HS-27A (cell line): Measurements from ENCODE around the gene PKNOX1.
"Not testable (repeated sequence)": the region's sequence is repeated elsewhere in the genome, so short reads cannot be mapped to it uniquely, and the experiment has no call there.

Experiments used
- DNase-seq: peaks from one replicate; pipeline ENCODE4 v3.0.0-alpha.2; 2012; ENCODE audit warnings: low read depth, missing footprints

PKNOX1 gene

DNA sequence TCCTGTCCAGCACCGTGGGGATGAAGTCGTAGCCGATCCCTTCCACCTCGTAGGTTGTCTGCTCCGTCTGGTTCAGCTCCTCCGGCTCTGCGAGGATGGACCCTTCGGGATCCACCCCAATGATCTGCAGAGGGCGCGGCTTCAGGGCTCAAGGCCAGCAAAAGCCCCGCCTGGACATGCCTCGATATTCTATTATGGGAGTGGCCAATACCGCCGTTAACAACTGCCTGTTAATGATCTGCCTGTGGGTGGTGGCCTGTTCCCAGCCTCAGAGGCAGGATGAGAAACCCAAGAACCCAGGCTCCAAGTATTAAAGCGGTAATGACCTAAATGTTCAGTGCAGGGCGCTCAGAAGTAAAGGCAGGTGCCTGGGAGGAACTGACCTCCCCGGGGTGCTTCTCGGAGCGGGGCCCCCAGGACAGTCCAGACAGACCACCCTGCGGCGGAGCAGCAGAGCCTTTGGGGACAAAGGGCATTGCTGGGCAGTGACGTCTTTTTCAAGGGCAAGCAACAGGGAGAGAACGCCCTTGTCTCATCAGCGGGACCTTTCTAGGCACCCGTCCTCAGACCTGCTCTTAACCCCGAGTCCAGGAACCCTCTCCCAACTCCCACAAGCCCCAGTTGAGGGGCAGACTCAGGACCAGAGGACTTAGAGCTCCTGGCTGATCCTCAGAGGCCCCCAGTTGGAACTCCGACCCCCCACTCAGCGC lies 88.7 kb downstream of the PKNOX1 start:
- not testable (repeated sequence) for DNase-seq

DNA sequence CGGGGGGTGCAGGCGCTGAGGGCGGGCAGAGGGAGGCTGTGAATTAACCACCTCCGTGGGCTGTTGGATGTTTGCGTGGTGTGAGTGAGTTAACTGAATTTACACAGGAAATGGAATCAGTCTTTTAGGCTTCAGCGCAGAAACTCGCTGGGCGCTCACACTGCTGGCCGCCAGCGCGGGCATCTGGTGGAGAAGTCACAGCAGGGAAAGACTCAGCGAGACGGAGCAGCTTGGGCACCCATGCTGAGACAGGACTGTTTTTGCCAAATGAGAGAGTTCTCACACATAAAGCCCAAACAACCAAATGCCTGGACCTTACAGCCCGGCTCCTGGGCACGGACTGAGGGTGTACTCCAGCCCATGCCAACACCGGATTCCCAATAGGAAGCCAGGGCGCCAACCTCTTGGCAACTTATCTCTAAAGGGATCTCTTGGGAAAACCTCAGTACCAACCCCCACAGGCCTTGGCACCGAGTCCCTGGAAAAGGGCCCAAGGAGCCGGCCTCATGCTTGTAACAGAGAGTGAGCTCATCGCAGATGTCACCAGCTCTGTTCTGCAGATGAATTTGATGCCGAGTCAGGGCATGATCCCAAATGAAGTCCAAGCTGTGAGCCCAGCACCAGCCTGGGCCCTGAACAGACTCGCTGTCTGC lies 90.0 kb downstream of the PKNOX1 start:
- not testable (repeated sequence) for DNase-seq

DNA sequence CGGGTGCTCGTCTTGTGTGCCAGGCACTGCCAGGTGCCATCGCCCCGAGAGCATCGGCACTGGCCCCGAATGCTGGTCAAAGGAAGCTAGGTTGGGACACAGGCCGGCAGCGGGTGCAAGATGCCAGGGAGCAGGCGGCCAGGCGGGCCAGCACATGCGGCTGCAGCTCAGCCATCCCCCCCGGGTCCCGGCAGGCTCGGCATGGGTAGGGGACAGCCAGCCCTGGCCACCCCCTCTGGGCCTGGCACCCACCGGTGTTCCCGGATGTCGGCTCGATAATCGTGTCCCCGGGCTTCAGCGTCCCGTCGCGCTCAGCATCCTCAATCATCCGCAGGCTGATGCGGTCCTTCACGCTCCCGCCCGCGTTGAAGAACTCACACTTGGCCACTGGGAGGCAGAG lies 91.6 kb downstream of the PKNOX1 start:
- DNase-seq = not testable (repeated sequence)

DNA sequence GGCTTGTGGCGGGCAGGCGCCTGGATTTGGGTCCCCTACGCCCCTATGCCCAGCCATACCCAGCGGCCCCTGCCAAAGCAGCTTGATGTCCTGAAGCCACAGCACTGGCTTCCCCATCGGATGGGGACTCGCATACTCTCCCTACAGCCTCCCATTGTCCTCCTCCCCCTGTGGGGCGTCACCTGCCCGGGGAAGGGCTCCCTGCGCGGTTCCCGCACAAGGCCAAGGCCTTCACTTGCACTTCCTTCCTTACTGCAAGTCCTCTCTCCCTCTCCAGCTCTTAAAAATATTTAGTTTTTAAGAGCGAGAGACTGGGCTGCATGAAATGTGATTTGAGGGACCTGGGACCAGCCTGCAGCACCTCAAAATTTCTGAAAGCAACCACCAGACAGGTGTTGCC lies 92.3 kb downstream of the PKNOX1 start:
- DNase-seq = not testable (repeated sequence)

DNA sequence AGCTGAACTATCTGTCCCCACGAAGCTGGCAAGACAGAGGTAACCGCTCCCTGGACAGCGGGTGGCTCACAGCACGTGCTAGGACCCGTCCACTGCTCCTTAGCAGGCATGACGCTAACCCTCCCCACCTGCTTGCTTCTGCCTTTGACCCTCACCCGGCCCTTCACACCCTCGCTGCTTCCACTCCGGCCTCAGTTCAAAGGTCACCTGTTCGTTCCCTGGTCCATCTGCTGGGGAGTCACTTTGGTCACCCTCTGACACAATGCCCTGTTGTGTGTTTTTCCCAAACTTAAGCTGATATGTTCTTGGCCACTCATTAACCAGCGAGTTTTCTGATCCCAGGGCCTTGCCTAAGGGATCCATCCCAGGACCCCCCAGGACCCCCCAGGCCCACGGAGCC lies 93.7 kb downstream of the PKNOX1 start:
- not testable (repeated sequence) for DNase-seq

DNA sequence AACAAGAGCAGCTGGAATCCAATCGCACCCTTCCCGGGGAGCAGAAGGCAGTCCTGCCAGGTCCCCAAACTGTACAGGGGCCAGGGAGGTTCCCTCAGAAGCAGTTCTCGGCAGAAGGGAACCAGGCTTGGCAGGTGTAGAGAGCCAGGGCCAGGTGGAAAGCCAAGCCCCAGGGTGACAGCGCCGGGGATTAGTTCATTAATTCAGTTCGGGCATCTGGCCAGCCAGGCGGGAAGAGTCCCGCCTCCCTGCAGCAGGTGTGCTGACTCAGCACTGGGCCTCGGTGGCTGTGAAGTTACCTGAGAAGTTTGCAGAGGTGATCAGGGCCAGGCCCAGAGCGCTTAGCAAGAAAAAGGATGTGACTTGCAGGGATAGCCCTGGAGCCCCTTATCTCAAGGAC lies 95.3 kb downstream of the PKNOX1 start:
- DNase-seq = not testable (repeated sequence)

DNA sequence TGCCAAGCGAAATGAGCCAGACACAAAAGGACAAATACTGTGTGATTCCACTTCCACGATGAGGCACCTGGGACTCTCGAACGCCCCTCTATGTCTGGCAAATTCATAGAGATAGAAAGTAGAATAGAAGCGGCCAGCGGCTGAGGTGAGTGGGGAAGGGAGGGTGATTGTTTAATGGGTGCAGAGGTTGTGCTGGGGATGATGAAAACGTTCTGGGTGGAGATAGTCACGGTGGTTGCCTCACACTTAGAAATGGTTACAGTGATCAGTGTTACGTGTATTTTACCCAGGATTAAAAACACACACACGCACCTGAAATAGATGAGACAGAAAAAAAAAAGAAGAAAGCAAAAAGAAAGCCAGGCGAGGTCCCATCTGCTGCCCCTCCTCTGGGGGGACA lies 98.4 kb downstream of the PKNOX1 start:
- not testable (repeated sequence) for DNase-seq

DNA sequence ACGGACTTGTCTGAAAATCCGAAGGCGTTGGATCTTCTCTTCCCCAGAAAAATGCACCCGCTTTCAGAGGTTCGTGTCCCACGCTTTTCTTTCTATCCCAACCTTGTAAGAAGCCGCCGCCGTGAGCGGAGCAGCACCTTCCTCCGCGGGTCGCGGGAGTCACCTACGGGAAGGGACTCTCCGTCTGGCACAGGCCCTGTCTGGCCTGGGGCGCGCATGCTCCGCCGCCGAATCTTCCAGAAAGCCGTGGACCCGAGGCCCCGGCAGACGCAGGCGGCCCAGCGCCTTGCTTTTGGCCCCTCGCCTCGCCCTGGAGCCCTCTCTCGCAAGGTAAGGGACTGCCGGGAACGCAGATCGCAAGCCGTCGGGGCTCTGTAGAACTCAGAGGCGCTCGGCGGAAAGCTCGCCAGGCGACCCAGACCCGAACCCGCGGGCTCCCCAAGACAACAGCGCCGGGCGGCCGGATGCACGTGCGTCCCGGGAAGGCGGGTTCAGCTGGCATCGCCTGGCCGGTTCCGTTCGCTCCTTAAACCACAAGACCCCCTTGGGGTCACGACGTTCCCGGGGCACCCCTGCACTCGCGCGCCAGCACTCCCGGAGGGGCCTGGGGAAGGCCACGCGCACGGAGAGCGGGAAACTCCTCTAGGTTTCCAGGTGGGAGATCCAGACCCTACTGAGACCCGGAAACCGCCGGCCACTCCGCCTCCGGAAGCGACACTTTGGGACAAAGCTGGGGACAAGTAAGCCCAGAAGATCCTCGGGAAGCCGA lies 100.2 kb downstream of the PKNOX1 start:
- not testable (repeated sequence) for DNase-seq

DNA sequence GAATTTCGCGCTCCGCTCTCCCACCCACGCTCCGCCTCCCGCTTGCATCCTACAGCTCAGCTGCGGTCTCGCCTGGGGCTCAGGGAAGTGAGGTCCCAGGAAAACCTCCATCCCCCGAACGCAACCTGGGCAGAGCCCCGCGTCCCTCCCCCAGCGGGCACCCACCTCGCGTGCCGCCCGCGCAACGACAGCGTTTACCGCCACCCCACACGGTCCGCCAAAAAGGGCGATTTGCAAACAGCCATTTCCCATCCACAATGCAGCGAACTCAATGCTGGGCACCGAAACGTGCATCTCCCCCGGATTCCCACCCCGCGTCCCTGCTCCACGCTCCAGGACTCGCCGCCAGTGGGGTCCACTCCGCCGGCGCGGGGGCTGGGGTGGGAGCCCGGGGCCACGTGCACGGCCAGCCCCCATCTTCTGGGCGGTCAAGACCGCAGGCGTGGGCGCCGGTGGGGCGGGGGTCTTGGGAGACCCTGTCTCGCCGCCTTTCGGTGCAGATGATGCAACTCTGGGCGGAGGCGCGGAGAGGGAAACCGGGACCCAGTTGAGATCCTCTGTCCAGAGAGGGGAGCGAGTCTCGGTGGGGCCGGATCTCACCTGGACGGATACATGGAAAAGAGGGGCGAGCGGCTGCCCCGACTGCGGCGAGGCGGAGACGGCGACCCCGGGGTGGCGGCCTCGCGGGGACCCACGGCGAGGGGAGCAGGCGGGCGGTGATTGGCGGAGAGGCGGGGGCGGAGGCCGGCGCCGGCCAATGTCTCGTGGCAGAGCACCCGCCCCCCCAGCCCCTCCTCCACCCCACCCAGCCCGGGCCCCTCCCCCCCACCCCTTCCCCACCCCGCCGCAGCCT lies 101.0 kb downstream of the PKNOX1 start, which contains the start of gene CBS:
Gene CBS, minus strand, starts transcription at position 666 of the 853 bp plus-strand sequence. CDS start 3,642 bp downstream, outside the sequence.
- not testable (repeated sequence) for DNase-seq

DNA sequence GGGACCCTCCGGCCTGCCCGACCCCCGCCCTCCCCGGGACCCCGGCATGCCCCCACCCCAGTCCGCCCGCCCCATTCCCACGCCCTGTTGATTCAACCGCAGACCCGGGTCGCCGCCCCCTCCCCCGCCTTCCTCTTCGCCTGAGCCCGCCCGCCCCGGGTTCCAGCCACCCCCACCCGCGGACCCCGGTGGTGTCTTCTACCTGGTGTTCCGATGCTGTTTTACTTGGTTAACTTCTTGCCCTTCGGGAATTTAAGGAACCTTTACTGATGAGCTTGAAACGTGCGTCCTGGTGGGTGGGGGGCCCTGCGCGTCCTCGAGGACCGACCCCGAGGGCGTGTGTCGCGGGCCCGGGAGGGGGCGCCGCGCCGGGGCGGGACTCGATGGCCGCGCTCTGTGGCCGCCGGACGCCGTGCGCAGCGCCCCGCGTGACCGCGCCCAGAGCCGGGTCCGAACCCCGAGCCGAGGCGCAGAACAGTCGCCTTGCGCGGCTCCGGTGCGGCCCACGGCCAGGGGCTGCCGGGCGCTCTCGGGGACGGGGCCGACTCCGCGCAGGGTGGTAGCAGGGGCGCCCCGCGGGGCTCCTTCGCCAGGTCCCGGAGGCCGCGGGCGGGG lies 101.8 kb downstream of the PKNOX1 start:
- DNase-seq = not testable (repeated sequence)

DNA sequence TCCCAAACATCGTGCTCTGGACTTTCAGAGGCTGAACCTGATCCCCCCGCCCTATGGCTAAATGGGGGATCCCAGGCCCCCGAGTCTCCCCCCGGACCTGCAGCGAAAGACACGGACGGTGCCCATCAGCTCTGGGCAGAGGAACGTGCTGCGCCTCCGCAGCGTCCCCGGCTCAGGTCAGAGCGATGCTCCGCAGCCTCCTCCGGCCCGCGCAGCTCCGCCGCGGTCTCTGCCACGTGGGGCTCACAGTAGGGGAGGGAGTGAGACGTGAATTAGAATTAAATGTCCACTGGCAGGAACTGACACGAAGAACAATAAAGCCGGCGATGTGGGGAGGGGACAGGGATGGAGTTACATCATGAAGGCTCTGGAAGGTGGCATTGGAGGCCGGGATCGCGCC lies 102.3 kb downstream of the PKNOX1 start:
- not testable (repeated sequence) for DNase-seq

DNA sequence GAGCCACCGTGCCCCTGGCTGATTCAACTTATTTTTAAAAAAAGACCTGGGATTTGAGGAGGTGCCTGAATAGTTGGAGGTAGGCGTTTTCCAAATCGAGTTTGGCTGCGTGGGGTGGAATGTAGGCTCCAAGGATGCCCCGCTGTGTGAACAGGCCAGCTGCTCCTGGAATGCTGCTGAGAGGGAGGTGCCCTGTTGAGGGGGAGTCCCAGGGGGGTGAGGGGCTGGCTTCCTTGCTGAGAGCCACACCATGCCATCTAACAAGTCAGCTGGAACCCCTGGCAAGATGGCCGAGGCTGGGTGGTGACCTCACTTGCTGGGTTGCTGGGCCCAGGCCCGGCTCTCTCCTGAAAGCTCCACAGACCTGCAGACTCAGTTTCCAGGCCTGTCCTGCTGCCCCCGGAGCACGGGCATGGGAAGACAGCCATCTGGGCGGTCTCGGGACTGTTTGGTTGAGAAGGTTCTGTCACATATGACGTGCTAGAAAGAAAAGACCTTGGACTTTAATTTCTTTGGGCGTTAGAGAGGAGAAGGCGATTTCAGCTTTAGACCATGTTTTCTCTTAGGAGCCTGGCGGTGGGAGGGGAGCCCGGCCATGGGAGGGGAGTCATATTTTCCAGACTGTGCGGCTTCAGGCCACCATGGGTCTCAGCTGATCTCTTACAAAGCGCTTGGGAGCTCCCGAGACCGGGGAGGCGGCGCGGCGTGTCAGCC lies 108.4 kb downstream of the PKNOX1 start:
- DNase-seq = not testable (repeated sequence)
